GM18907 (cell line): ENCODE results near the gene JAG2.

Experiments used
- ATAC-seq: cut with Tn5 transposase; IDR thresholded peaks from one replicate; pipeline ENCODE4 v1.9.1; 2021; ENCODE audit warnings: mild to moderate bottlenecking, moderate library complexity; ENCODE audit not compliant: unreplicated experiment

JAG2 gene

DNA sequence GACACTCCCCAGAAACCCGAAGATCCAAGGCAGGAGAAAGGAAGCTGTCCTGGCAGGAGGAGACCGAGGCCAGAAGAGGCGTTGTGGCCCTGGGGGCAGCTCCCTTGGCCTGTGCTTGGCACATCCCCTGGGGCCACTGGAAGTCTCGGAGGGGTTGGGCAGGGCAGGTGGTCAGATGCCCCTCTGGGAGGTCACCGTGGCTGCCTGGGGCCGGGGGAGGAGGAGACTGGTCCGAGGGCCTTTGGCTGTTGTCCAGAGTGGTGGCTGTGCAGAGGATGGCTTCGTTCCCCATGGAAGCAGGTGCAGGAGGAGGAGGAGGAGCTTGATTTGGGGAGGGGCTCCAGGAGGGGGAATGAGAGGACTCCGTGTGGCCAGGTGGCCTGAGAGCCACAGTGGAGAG, 15.9 kb upstream of the JAG2 start:
- ATAC-seq = no peak

DNA sequence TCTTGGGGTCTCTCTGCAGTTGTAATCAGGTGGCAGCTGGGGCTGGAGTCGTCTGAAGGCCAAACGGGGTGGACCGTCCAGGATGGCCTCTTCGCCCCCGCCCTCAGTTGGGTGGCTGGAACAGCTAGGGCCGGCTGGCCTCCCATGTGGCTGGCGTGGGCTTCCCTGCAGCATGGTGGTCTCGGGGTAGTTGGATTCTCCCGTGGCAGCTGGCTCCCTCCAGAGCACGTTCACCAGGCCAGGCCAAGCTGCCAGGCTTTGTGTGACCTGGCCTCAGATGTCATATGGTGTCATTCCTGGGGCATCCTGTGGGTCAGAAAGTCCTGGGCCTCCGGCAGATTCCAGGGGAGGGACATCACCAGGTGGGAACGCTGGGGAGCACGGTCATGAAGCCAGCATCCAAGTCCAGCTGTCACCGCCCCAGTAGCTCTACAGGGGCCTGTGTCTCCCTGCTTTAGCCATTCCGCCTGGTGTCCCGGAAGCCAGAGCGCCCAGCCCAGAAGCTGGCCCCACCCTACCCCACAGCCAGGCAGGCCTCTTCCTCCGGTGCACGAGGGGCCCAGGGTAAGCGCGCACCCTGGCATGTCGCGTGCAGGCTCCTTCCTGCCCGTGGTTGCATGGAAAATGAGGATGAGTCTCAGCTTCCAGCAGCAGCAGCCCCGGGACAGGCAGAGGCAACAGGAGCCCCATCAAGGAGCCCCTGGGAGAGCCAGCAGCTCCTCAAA, 13.9 kb upstream of the JAG2 start:
- ATAC-seq = no peak

DNA sequence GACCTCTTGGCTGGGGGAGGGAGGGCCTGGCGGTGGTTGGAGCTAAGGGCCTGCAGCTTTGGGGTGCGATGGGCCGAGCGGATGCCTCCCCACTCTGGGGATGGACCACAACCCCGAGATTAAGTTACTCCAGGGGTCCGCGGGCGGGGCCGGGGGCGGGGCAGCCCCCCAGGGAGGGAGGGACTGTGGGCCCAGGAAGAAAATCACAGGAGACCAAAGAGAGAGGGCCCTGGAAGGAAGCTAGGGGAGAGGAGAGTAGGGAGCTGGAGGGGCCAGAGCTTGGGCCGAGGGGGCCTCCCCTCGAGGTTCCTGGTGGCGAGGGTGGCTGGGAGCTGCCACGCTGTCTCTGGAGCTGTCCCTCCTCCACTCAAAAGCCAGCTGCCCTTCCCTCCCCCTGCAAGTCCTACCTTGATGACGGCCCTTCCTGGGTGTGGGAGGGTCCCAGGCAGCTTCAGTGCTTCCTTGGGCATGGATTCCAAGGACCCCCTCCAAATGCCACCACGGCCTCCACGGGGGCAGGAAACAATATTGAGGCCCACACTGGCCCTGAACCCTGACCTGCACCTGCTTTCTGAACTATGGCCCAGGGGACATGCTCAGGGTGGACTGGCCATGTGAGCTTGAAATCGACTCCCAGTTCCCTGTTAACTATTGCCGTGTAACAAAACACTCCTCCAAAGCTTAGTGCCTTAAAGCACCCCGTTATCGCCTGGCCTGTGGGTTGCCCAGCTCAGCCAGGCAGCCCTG, 13.1 kb upstream of the JAG2 start:
- ATAC-seq = no peak

DNA sequence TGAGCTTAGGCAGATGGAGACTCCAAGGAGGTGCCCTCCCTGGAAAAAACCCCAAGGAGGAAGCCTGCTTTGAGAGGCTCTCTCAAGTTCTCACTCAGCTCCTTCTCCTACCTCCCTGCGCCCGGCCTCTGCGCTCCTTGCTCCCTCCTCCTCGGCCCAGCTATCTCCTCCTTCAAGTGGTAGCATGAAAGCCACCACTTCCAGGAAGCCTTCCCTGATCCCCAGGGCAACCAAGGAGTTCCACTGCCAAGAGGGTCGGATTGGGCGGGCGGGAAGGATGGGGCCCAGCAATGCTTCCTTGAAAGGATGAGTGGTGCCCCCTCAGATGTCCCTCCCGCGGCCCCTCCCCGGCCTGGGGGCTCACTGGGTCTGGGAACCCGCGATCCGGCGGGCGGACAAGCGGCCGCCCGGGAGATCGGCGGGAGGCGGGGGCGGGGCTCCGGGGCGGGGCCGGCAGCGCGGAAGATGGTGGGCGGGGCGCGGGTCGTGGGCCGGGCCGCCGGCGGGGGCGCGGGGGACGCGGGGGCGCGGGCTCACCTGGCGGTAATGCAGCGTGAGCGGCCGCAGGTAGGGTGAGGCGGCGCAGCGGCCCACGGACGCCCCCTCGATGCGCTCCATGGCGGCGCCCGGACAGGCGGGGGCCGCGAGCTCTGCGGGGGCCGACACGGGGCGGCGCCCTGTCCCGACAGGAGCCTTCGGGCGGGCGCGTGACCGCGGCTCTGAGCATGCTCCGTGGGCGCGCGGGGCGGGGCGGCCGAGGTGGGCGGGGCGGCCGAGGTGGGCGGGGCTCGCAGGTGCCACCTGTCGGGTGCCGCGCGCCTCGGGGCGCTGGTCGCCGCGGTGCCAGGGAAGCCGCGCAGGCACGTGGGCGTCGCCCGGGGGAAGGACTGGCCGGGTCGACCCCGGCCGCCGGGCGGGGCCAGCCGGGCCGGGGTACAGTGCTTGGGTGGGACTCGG, 12.3 kb upstream of the JAG2 start, which contains the start of gene NUDT14:
Gene NUDT14 (minus strand): TSS at position 721 of the 957 bp plus-strand sequence. CDS start 103 bp downstream, at position 618.
- ATAC-seq = peak; percentile 58

DNA sequence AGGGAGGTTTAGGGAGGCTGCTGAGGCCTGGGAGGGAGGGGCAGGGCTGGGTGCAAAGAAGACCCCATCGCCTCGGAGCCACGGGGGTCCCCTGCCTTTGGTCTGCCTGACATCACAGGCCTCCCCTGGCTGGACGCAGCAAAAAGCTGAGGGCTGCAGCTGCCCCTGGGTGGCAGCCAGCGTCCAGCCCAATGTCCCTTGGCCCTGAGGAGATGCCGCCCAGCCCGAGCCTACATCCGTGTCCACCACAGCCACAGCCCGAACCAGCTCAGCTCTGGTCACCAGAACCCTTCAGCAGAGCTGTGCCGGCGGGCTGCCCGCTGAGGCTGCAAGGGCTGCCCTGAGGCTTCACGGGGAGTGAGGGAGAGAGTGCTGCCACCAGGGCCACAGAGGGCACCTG, 10.6 kb upstream of the JAG2 start:
- ATAC-seq = no peak

DNA sequence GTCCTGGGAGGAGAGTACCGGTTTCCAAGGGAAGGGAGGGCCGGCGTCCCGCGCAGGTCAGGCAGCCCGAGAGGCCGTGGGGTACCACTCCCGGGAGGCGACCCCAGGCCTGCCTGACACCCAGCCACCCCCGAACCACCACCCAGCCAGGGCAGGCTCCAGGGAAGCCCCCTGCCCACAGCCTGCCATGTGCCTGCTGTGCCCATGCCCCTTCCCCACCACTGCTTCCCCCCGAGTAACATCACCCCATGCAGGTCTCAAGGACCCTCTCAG, 10.2 kb upstream of the JAG2 start:
- no peak for ATAC-seq

DNA sequence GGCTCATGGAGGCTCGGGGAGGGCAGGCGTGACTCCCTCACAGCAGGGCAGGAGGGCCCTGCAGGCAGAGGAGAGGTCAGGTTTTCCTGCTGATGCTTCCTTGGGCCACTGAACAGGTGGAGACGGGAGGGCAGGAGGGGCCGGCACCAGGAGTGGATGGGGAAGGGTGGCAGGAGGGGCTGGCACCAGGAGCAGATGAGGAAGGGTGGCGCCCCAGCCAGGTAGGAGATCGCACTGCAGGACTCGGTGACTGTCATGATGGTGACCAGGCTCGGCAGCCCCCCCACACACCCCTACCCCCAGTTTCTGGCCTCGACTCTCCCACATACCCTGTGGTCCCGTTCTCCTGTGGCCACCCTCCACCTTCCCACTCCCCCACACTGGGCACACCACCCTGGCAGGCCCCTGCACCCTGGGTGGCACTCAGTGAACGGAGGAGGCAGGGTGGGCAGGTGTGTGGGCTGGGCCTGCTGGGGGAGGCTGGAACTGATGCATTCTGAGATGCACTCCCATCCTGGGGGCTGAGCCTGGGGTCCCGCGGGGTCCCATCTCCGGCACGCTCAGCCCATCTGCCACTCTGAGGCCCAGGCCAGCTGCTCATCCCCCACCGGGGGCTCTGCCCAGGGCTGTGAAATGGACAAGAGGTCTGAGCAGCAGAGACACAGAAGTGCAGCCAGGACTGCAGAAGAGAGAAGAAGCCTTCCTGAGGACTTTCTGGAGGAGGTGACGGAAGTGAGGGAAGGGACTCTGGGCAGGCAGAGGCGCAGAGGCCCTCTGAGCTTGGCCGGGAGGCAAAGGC, 9.7 kb upstream of the JAG2 start:
- ATAC-seq = no peak

DNA sequence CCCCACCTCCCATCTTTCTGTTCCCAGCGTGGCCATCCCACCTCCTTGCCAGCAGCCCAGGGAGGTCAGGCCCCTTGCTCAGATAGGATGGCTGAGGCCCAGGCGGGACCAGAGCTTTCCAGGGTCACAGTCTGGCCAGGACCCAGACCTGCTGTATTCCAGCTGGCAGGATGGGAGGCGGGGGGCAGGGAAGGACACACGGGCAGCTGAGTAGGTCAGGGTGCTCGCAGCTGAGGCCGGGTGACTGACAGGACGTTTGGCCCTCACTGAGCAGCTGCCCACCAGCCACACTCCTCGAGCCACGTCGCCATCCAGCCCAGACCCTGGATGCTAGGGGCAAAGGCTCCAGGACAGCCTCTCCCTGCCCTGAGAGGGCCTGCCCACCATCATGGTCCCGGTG, 8.5 kb upstream of the JAG2 start:
- no peak for ATAC-seq

DNA sequence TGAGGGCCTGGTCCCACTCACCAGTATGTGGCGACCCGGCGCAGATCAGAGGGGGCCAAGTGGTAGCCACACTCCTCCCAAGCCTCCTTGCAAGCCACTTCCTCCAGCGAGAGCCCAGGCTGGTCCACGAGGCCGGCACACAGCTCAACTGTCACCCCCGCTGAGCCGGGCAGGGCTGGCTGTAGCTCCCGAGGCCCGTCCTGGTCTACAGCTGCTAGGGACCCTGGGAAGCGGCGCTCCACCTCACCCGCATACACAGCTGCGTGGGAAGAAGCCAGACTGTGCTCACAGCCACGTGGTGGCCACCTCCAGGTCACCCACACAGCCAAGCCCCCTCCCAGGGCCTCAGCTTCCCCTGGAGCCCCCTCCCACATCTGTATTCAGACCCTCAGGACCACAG, 7.9 kb upstream of the JAG2 start:
- ATAC-seq = no peak

DNA sequence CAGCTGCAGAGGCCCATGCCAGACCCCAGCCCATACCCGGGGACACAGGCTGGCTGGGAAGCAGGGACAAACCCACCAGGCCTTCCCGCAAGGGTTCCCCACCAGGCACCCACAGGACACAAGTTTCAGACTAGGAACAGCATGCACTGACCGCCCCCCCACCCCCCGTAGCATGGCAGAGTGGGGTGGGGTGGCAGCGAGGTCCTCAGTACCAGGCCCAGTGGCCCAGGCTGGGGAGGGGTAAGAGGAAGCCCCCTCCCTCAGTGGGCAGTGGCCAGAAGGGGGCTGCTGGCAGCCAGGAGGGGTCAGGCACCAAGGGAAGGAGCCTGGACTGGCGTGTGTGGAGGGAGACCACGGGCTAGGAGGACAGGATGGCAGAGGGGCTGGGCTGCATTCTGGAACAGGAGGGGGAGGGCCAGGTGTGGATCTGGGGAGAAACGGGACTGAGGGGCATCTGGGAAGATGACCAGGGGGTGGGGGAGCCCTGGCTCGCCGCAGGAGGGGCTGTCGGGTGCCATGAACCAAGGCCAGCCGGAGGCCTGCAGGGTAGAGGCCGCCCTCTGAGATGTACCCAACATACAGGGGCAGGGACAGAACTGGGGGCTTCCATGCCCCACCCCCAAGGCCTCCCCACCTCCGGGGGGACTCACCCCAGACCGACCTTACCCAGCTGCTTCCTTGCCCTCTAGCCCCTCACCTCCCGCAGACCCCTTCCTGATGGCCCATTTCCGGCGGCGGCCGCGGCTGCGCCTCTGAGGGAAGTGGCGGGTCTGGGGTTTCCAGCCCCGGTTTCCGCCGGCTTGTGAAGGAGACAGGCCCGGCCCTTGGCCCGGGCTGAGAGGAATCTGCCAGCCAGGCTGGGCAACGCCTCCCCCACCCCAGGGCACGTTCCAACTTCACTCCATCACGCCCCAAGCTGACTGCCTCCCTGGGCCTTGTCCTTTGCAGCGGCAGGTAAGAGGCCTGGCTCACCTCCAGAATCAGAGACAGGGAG, 5.6 kb upstream of the JAG2 start:
- ATAC-seq = no peak

DNA sequence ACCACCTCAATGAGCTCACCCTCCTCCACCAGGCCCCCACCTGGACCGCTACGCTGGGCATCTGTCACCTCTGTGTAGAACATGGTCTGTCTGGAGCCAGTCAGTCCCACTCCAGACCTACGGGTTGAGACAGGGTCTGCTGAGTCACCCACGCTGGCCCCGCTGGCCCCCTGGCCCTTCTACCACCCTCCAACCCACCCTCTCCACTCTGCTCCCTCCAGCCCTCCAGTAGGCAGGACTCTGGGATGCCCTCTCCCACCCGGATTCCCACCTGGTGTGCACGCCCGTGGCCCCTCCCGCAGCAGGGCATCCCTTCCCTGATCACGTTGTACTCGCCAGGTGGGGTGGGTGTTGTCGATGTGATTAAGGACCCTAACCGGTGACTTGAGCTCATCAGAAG, 4.6 kb upstream of the JAG2 start:
- ATAC-seq = no peak

DNA sequence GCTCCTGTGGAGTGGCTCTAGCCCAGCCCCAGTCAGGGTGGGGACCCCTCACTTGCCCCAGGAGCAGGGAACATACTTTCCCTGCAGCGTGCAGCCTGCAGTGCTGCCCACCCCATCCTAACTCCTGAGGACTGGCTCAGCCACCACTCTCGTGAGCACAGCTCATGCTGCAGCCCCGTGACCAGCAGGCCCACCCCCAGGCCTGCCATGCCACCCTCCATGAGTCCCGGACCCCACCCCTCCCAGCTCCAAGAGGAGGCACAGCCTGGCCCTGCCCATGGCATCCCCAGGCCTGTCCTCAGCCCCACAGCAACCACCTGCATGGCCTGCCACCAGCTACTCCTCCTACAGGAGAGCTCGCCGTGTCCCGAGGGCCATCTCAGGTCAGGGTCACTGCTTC, 3.9 kb upstream of the JAG2 start:
- no peak for ATAC-seq

DNA sequence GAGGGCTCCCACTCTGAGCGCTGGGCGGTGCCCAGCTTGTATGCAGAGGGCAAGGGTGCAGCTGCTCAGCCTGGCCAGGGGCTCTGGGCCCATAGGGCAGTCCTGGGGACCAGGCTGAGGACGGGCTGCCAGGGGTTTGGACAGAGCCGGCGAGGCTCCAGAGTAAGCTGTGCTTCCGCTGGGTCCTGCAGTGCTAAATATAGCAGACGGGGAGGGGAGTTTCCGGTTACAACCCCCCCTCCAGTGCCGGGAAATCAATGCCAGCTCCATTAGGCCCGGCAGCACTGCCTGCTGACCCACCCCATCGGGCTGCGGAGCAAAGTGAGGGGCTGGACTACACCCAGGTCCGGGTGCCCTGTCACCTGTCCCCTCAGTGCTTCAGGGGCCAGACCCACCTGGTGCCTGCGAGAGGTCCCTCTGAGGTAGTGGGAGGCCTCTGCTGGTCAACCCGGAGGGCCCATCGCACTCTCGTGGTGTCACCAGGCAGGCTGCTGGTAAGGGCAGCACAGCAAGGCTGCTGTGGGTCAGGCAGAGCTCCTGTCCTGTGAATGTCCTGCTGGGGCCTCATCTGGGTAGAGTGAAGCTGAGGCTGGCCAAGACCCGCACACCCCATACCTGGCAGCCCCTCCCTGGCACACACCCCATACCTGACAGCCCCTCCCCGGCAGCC, 2.6 kb upstream of the JAG2 start:
- no peak for ATAC-seq

DNA sequence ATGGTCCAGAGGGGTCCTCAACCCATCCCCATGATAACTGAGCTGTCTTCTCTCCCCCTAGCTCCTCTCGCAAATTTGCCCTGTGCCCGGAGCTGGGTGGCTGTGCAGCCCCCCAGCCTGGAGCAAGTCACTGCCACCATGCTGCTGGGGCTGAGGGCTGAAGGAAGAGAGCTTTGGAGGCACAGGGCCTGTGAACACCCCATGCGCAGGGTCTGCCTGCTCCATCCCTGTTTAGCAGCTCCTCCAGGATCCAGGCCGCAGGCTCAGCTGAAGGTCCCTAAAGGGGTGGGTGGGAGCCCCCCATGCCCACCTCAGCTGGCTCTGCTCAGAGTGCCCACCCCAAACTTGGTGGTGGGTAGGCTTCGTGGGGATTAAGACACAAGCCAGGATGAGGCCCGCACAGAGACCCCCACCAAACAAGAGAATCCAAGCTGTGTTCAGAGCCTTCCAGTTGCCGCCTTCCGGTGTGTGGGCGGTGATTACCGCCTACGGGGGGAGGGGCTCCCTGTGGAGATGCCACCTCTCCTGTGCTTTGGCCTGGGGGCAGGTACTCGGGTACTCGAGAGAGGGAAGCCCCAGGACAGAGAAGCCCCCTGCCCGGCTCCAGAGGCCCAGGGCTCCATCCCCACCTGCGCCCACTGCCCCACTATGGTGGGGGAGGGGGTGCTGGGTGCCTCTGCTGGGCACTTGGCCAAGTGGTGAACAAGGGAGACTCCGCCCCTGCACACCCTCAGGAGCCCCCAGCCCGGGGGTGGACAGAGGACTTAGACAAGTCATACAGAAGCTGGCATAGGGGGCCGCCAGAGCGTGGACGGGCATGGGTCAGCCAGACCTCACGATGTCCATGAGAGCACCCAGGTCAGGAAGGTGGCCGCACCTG, 1.4 kb upstream of the JAG2 start:
- ATAC-seq = no peak

DNA sequence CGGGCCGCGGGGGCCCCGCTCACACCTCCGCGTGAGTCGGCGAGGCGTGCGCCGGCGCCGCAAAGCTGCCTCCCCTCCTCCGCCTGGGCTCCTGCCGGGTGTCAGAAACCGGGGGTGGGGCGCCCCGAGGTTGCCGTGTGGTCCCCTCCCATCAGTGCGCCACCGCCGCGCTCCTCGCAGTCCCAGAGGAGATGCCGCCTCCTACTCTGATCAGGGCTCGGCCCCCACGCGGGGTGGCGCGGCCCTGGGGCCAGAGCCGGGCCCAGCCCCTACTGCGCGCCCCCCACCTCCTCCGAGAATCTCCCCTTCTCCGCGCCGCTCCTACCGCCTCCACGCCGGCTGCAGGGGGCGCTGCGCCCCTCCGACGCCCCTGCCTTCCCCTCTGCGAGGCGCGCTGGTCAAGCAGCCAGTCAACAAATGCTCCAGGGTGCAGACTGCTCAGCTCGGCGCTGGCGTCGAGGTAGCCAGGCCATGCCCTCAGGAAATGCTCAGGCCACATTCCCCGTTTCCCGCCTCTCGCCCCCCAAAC, 467 bp upstream of the JAG2 start:
- ATAC-seq = no peak

DNA sequence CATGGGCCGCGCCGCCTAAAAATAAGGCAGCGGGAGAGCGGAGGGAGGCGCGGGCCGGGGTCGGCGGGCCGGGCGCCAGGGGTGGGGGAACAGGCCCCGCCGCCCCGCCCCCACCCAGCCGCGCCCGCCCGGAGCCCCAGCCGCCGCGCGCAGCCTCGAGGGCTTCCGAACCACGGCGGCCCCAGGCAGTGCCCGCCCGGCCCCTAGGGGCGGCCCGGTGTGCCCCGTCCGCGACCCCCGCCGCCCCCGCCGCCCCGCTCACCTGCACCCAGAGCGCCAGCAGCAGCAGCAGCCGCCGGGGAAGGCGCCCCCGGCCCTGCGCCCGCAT, 519 bp downstream of the JAG2 start:
- no peak for ATAC-seq

DNA sequence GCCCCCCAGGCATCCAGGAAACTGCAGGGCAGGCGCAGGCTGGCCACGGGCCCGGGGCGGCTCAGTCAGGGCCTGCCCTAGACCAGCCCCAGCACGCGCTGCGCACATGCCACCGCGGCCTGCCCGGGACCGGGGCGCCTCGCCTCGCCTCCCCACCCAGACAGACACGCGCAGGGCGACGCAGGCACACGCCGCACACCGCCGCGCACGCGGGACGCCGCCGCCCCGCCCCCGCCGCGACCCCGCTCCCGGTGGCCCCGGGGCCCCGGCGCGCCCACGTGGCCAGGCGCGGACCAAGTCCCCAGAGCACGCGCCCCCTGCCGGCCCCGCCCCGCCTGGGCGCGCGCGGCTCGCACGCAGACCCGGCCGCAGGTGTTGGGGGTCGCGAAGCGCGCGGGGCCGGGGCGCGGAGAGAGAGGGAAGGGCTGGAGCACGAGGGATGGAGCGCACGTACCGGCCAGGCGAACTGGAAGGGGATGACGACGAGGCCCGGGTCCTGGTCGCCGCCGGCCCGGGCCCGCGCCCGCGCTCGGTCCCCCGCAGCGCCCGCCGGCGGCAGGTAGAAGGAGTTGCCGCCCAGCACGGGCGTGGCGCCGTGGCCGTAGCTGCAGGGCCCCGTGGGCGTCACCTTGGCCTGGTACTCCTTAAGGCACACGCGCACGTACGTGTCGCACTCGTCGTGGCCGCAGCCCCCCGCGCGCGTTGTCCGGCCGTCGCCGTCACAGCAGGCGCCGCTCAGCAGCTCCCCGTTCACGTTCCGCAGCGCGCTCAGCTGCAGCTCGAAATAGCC, 1.1 kb downstream of the JAG2 start:
- no peak for ATAC-seq
